Neuronal stem cell (in vitro differentiated cells): ENCODE results near the gene LRFN3.

Source experiments
- DNase-seq: peaks from one replicate; pipeline ENCODE4 v3.0.0-alpha.2; 2013; ENCODE audit warnings: low spot score
- H2AFZ ChIP-seq: one replicate; pipeline ENCODE4 v1.6.1; 2013; ENCODE audit warnings: mild to moderate bottlenecking, low read length, inconsistent platforms
- H2AK5ac ChIP-seq: 2 replicates; pipeline ENCODE4 v1.6.1; 2013; ENCODE audit warnings: low read depth, mild to moderate bottlenecking, inconsistent platforms, low read length, moderate library complexity, mixed read lengths
- H2BK120ac ChIP-seq: 2 replicates; pipeline ENCODE4 v1.6.1; 2013; ENCODE audit warnings: low read depth, mild to moderate bottlenecking, inconsistent platforms, low read length, moderate library complexity, mixed read lengths
- H2BK12ac ChIP-seq: one replicate; pipeline ENCODE4 v1.6.1; 2013; ENCODE audit warnings: low read length, inconsistent platforms
- H2BK15ac ChIP-seq: 2 replicates; pipeline ENCODE4 v1.6.1; 2013; ENCODE audit warnings: mild to moderate bottlenecking, low read length, inconsistent platforms, mixed read lengths
- H2BK5ac ChIP-seq: one replicate; pipeline ENCODE4 v1.6.1; 2013; ENCODE audit warnings: inconsistent platforms, mild to moderate bottlenecking, low read length, moderate library complexity
- H3K14ac ChIP-seq: one replicate; pipeline ENCODE4 v1.6.1; 2013; ENCODE audit warnings: low read length, inconsistent platforms
- H3K18ac ChIP-seq: 2 replicates; pipeline ENCODE4 v1.6.1; 2013; ENCODE audit warnings: low read length, inconsistent platforms
- H3K23ac ChIP-seq: 2 replicates; pipeline ENCODE4 v1.6.1; 2013; ENCODE audit warnings: low read depth, mild to moderate bottlenecking, mixed read lengths, low read length, inconsistent platforms; ENCODE audit not compliant: poor library complexity
- H3K27ac ChIP-seq: replicated peaks from 3 replicates; pipeline ENCODE4 v1.5.1; 2013; ENCODE audit warnings: low read length, inconsistent platforms
- H3K27me3 ChIP-seq, 3 experiments: 2 replicates each; pipeline ENCODE4 v1.6.1; 2013; ENCODE audit warnings: low read length in 3 of 3, mild to moderate bottlenecking in 2 of 3, inconsistent platforms in 1 of 3, low read depth in 1 of 3, mixed read lengths in 1 of 3, moderate library complexity in 1 of 3; ENCODE audit not compliant: control insufficient read depth in 3 of 3, insufficient read depth in 3 of 3
- H3K36me3 ChIP-seq, 2 donors: replicated peaks in 1 of 2; 2 replicates each; pipeline ENCODE4 v1.6.1; 2013; ENCODE audit warnings: low read length in 2 of 2; ENCODE audit not compliant: control insufficient read depth in 2 of 2, insufficient read depth in 2 of 2
- H3K4ac ChIP-seq: 2 replicates; pipeline ENCODE4 v1.6.1; 2013; ENCODE audit warnings: inconsistent platforms, mild to moderate bottlenecking, low read length, moderate library complexity
- H3K4me1 ChIP-seq, 2 donors: 1 replicate in 1 of 2; 2 replicates in 1 of 2; pipeline ENCODE4 v1.6.1; 2013; ENCODE audit warnings: low read length in 2 of 2, low read depth in 1 of 2; ENCODE audit not compliant: control insufficient read depth in 2 of 2, insufficient read depth in 1 of 2
- H3K4me2 ChIP-seq: one replicate; pipeline ENCODE4 v1.6.1; 2013; ENCODE audit warnings: mild to moderate bottlenecking, low read length, inconsistent platforms; ENCODE audit not compliant: insufficient read depth, poor library complexity, severe bottlenecking
- H3K4me3 ChIP-seq, 2 donors: 2 replicates each; pipeline ENCODE4 v1.5.1; 2013; ENCODE audit warnings: low read length in 2 of 2, mild to moderate bottlenecking in 2 of 2, inconsistent platforms in 1 of 2, moderate library complexity in 1 of 2
- H3K79me1 ChIP-seq: one replicate; pipeline ENCODE4 v1.6.1; 2013; ENCODE audit warnings: low read depth, mild to moderate bottlenecking, inconsistent platforms, low read length, moderate library complexity
- H3K9ac ChIP-seq: one replicate; pipeline ENCODE4 v1.6.1; 2013; ENCODE audit warnings: mild to moderate bottlenecking, low read depth, low read length, inconsistent platforms; ENCODE audit not compliant: poor library complexity
- H3K9me3 ChIP-seq, 2 donors: replicated peaks in 1 of 2; 2 replicates each; pipeline versions ENCODE3 to v1.6.1; 2013; ENCODE audit warnings: low read length in 2 of 2, mild to moderate bottlenecking in 2 of 2, inconsistent platforms in 1 of 2, low read depth in 1 of 2, mixed read lengths in 1 of 2, moderate library complexity in 1 of 2; ENCODE audit not compliant: control insufficient read depth in 2 of 2, insufficient read depth in 1 of 2
- H4K8ac ChIP-seq: one replicate; pipeline ENCODE4 v1.6.1; 2013; ENCODE audit warnings: low read depth, mild to moderate bottlenecking, inconsistent platforms, low read length, moderate library complexity
- H4K91ac ChIP-seq: one replicate; pipeline ENCODE4 v1.6.1; 2013; ENCODE audit warnings: low read length, low read depth, mild to moderate bottlenecking, inconsistent platforms; ENCODE audit not compliant: poor library complexity
- WGBS, 2 donors: extraction: QIAGEN DNeasy Blood & Tissue Kit; methylation state at CpG; one replicate each; pipeline ENCODE4 v1.1.7; 2013; ENCODE audit warnings: missing lambda C conversion rate in 2 of 2, mixed read lengths in 1 of 2; ENCODE audit not compliant: insufficient read length in 2 of 2, insufficient replicate concordance in 1 of 2; ENCODE audit errors: extremely low coverage in 2 of 2; 5-methylcytosine and 5-hydroxymethylcytosine counted together

The LRFN3 gene

GRCh38 chr19:35966771-35967170, 30.6 kb downstream of the LRFN3 start:
- Histone ChIP-seq H3K18ac (no peak overlapping the region), H3K4me1 (no peaks in the 10 kb centered on the region), H3K23ac (no peak overlapping the region), H2AK5ac (no peak overlapping the region), H4K91ac (no peak overlapping the region), H3K4me3 (peak overlapping the region in 1 of 2 donors; percentile 29), H3K27ac (no peak overlapping the region), H3K27me3 (peaks cover 0 to 3% (median 2%) of the 10 kb centered on the region in 3 experiments), H2BK5ac (no peak overlapping the region), H2BK15ac (no peak overlapping the region), H3K36me3 (no peaks in the 10 kb centered on the region), H3K4me2 (no peak overlapping the region), H2AFZ (no peak overlapping the region), H3K14ac (no peak overlapping the region), H2BK12ac (no peak overlapping the region), H3K9ac (no peak overlapping the region), H2BK120ac (no peak overlapping the region), H3K79me1 (no peaks in the 10 kb centered on the region), H4K8ac (no peak overlapping the region), H3K9me3 (no peaks in the 10 kb centered on the region), H3K4ac (no peak overlapping the region)
- no CpG with 5 or more reads among the region's 3 CpGs for WGBS, 2 donors
- DNase-seq: no peak

GRCh38 chr19:35973487-35973886, 37.3 kb downstream of the LRFN3 start:
- no peaks in the 10 kb centered on the region for H3K4me1 ChIP-seq
- no peak overlapping the region for H3K14ac ChIP-seq
- no peak overlapping the region for H4K91ac ChIP-seq
- no peak overlapping the region for H2AFZ ChIP-seq
- no peak overlapping the region for H2BK5ac ChIP-seq
- H3K4me2 ChIP-seq: no peak overlapping the region
- DNase-seq: no peak
- no peak overlapping the region for H3K9ac ChIP-seq
- H2BK120ac ChIP-seq: no peak overlapping the region
- peaks cover 2% of the 10 kb centered on the region for H3K79me1 ChIP-seq
- no peak overlapping the region for H3K18ac ChIP-seq
- H3K27me3 ChIP-seq: peaks cover 0 to 6% (median 2%) of the 10 kb centered on the region in 3 experiments
- H4K8ac ChIP-seq: no peak overlapping the region
- no peak overlapping the region for H3K23ac ChIP-seq
- H2BK12ac ChIP-seq: no peak overlapping the region
- WGBS, 2 donors: no CpG with 5 or more reads among the region's 8 CpGs
- H3K27ac ChIP-seq: no peak overlapping the region
- no peak overlapping the region for H2AK5ac ChIP-seq
- H3K9me3 ChIP-seq: no peaks in the 10 kb centered on the region
- H2BK15ac ChIP-seq: no peak overlapping the region
- no peaks in the 10 kb centered on the region for H3K36me3 ChIP-seq
- H3K4ac ChIP-seq: no peak overlapping the region
- no peak overlapping the region for H3K4me3 ChIP-seq

- Histone ChIP-seq H2AK5ac (no peak overlapping the region), H3K14ac (no peak overlapping the region), H3K23ac (no peak overlapping the region), H2BK120ac (no peak overlapping the region), H4K8ac (no peak overlapping the region), H3K9me3 (no peaks in the 10 kb centered on the region), H2BK15ac (no peak overlapping the region), H3K4ac (no peak overlapping the region), H2BK12ac (no peak overlapping the region), H3K27ac (no peak overlapping the region), H2AFZ (no peak overlapping the region), H3K36me3 (no peaks in the 10 kb centered on the region), H3K27me3 (peaks cover 0 to 3% (median 2%) of the 10 kb centered on the region in 3 experiments), H3K4me3 (no peak overlapping the region), H3K9ac (no peak overlapping the region), H3K18ac (no peak overlapping the region), H3K79me1 (peaks cover 2% of the 10 kb centered on the region), H3K4me2 (no peak overlapping the region), H4K91ac (no peak overlapping the region), H3K4me1 (no peaks in the 10 kb centered on the region), H2BK5ac (no peak overlapping the region)
- WGBS, 2 donors: no CpG with 5 or more reads among the region's 5 CpGs
- peak; percentile 44 for DNase-seq
Measured at GRCh38 chr19:35975608-35976214, 39.5 kb downstream of the LRFN3 start.

- Histone ChIP-seq H4K91ac (no peak overlapping the region), H3K4ac (no peak overlapping the region)
Measured at GRCh38 chr19:35977446-35978222, 41.5 kb downstream of the LRFN3 start.

More at GRCh38 chr19:35977446-35978222, 41.5 kb downstream of the LRFN3 start:
- H2AFZ ChIP-seq: no peak overlapping the region
- DNase-seq: no peak
- H2BK15ac ChIP-seq: no peak overlapping the region
- H3K4me2 ChIP-seq: no peak overlapping the region
- WGBS, 2 donors: no CpG with 5 or more reads among the region's 14 CpGs
- no peaks in the 10 kb centered on the region for H3K36me3 ChIP-seq
- no peak overlapping the region for H2BK12ac ChIP-seq
- no peak overlapping the region for H4K8ac ChIP-seq
- no peak overlapping the region for H2BK5ac ChIP-seq
- no peak overlapping the region for H2BK120ac ChIP-seq
- no peak overlapping the region for H3K14ac ChIP-seq
- H2AK5ac ChIP-seq: no peak overlapping the region
- H3K79me1 ChIP-seq: peaks cover 2% of the 10 kb centered on the region
- no peak overlapping the region for H3K4me3 ChIP-seq
- no peak overlapping the region for H3K9ac ChIP-seq
- H3K9me3 ChIP-seq: no peaks in the 10 kb centered on the region
- H3K27ac ChIP-seq: no peak overlapping the region
- no peak overlapping the region for H3K18ac ChIP-seq
- H3K4me1 ChIP-seq: no peaks in the 10 kb centered on the region
- peak overlapping the region; percentile 83 for H3K23ac ChIP-seq
- peaks cover 0 to 4% (median 3%) of the 10 kb centered on the region in 3 experiments for H3K27me3 ChIP-seq
